Bronchial epithelial cell (primary cell): ENCODE measurements around the gene HIF1AN. TPM values are rescaled to one million over a fixed set of nuclear protein-coding genes. Genes with fewer than 3 reads are reported as not detected.
A peak's percentile ranks its signal among the peaks of the same experiment; 100 is the strongest.

ENCODE experiments used
- DNase-seq: peaks from one replicate; pipeline ENCODE4 v3.0.0-alpha.2; 2010; ENCODE audit warnings: low read depth
- FAIRE-seq: peaks from 2 replicates; lab custom pipeline; 2011; peaks lifted over from hg19 to GRCh38; lab: Jason Lieb, UNC
- H3K27me3 ChIP-seq: 2 replicates; pipeline ENCODE4 v1.5.1; 2011; ENCODE audit warnings: low read length; ENCODE audit not compliant: control insufficient read depth, insufficient read depth
- H3K36me3 ChIP-seq: 2 replicates; pipeline ENCODE4 v1.5.1; 2011; ENCODE audit warnings: low read length; ENCODE audit not compliant: control insufficient read depth, insufficient read depth
- H3K4me3 ChIP-seq: 2 replicates; pipeline ENCODE4 v1.5.1; 2011; ENCODE audit warnings: mild to moderate bottlenecking, low read depth, low read length, control low read depth
- total RNA-seq: library from RNA; depleted of rRNA; stranded (reverse); fragments of >200 nt; gene quantifications from 2 replicates; pipeline ENCODE4 v1.2.1, GENCODE V29; 2014
- TF ChIP-seq, protein P1 (sequence below): IDR thresholded peaks from 2 replicates; pipeline ENCODE4 v1.5.1; 2011; ENCODE audit warnings: mild to moderate bottlenecking, moderate library complexity, low read length, control low read depth, inconsistent platforms; ENCODE audit not compliant: insufficient read depth, severe bottlenecking

HIF1AN gene
- total RNA-seq, 1 donor from 2014 or later: 9.0 TPM

GRCh38 chr10:100501423-100501822 lies 34.3 kb upstream of the HIF1AN start:
- H3K4me3 ChIP-seq: no peak overlapping the region
- peaks cover under 1% of the 10 kb centered on the region for H3K36me3 ChIP-seq
- no peak for FAIRE-seq
- no peaks in the 10 kb centered on the region for H3K27me3 ChIP-seq
- DNase-seq: peak; percentile 7
- TF ChIP-seq, protein P1, sequence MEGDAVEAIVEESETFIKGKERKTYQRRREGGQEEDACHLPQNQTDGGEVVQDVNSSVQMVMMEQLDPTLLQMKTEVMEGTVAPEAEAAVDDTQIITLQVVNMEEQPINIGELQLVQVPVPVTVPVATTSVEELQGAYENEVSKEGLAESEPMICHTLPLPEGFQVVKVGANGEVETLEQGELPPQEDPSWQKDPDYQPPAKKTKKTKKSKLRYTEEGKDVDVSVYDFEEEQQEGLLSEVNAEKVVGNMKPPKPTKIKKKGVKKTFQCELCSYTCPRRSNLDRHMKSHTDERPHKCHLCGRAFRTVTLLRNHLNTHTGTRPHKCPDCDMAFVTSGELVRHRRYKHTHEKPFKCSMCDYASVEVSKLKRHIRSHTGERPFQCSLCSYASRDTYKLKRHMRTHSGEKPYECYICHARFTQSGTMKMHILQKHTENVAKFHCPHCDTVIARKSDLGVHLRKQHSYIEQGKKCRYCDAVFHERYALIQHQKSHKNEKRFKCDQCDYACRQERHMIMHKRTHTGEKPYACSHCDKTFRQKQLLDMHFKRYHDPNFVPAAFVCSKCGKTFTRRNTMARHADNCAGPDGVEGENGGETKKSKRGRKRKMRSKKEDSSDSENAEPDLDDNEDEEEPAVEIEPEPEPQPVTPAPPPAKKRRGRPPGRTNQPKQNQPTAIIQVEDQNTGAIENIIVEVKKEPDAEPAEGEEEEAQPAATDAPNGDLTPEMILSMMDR: no peak

DNA sequence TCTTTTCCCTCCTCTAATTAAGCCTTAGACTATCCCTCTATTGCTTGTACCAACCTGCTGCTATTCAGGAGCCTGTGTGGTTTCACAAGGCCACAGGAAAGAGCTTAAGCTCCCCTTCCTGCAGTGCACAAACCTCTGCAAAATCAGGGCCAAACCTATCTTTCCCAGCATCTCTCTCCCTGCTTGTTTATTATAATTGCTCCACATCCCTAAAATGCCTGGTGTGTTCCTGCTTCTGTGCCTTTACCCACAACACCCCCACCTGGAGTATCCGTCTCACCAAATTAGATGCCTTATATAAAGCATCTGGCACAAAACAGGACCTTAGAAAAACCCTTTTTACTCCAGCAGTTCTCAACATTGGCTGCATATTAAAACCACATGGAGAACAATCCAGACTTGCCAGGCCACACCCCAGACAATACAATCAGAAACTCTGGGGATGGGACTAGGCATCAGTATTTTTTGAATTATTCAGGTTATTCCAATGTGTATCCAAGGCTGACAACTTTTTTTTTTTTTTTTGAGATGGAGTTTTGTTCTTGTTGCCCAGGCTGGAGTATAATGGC lies 32.7 kb upstream of the HIF1AN start:
- FAIRE-seq (no peak), DNase-seq (no peak)
- Histone ChIP-seq H3K4me3 (no peak overlapping the region), H3K27me3 (no peaks in the 10 kb centered on the region), H3K36me3 (peaks cover 1% of the 10 kb centered on the region)
- TF ChIP-seq, protein P1: no peak

DNA sequence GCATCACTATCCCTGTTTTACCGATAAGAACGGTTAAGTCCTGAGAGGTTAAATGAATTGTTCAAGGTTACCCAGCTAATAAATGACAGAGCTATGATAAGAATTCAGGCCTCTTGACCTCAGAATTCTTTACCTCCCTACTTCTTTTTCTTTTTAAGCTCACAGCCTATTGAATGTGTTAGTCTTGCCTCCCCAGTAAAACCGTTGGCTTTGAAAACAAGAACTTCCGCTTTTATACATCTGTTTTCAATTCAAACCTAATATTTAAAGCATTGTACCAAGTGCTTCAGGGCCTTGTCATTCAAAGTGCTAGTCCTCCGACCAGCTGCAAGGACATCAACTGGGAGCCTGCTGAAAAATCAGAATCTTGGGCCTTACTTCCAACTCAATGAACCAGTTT lies 31.6 kb upstream of the HIF1AN start:
- TF ChIP-seq, protein P1: no peak
- H3K36me3 ChIP-seq: peaks cover 1% of the 10 kb centered on the region
- H3K4me3 ChIP-seq: no peak overlapping the region
- FAIRE-seq (no peak), DNase-seq (no peak)
- no peaks in the 10 kb centered on the region for H3K27me3 ChIP-seq

GRCh38 chr10:100505164-100505563 lies 30.6 kb upstream of the HIF1AN start:
- Histone ChIP-seq H3K27me3 (no peaks in the 10 kb centered on the region), H3K4me3 (no peak overlapping the region), H3K36me3 (peaks cover 1% of the 10 kb centered on the region)
- no peak for DNase-seq
- no peak for FAIRE-seq
- TF ChIP-seq, protein P1: no peak

DNA sequence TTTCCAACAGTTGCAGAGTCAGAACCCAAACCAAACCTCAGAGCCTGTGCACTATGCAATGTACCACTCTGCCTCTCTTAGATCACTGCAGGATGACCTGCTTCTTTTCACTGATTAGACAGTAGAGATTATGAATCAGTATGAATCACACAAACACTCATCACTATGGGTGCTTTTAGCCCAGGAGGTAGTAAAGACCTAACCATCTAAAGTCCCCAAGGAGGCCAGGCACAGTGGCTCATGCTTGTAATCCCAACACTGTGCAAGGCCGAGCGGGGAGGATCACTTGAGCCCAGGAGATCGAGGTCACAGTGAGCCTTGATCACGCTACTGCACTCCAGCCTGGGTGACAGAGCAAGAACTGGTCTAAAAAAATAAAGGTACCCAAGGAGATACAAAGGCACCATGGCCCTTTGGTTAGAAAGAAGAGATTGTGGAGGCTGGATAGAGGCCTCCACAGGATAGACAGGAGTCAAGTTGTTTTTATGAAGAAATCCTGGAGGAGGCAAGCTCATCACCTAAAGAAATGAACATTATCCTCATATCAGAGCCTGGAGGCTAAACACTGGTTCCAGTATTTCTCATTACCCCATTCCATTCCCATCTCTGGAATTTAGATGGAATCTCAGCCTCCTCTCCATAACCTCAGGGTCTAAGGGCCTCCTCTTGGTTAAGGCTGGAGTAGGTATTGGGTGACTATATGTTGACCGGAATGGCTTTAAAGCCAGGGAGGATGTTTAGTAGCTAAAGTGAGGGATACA lies 29.0 kb upstream of the HIF1AN start:
- H3K27me3 ChIP-seq: no peaks in the 10 kb centered on the region
- H3K4me3 ChIP-seq: no peak overlapping the region
- no peak for FAIRE-seq
- peak; percentile 85 for DNase-seq
- TF ChIP-seq, protein P1: no peak
- peaks cover 1% of the 10 kb centered on the region for H3K36me3 ChIP-seq
